A673 (cell line): Measurements from ENCODE around the gene TOP2B. TPM values are rescaled to one million over a fixed set of nuclear protein-coding genes. Genes with fewer than 3 reads are reported as not detected.

Source experiments
- BruUV-seq: library from RNA; stranded (reverse); fragments of 400-500 nt; replicated peaks from 2 replicates; lab custom pipeline; 2021; lab: Mats Ljungman, UMichigan
- CTCF ChIA-PET: fragments of 300-600 bp; sonication (Branson Sonifier 250); formaldehyde crosslinking; loops from one replicate; lab custom pipeline; 2022; ENCODE audit warnings: antibody characterized with exemption; lab: Charles Lee
- POLR2A ChIA-PET: fragments of 300-600 bp; sonication (Branson Sonifier 250); formaldehyde crosslinking; loops from one replicate; lab custom pipeline; 2022; ENCODE audit warnings: antibody characterized with exemption; ENCODE audit not compliant: low non-redundant PET; lab: Charles Lee
- DNase-seq: peaks from one replicate; pipeline ENCODE4 v3.0.0-alpha.2; 2015; ENCODE audit warnings: low spot score
- H3K27ac ChIP-seq: fragments of 200-600 bp; sonication (generic); 2 replicates; pipeline ENCODE4 v1.5.1; 2016; ENCODE audit warnings: mixed run types, low read depth, mild to moderate bottlenecking, mixed read lengths, antibody characterized with exemption, low read length; ENCODE audit not compliant: poor library complexity, severe bottlenecking
- H3K27me3 ChIP-seq: fragments of 200-600 bp; sonication (generic); replicated peaks from 2 replicates; pipeline ENCODE4 v1.6.1; 2017; ENCODE audit warnings: mixed run types, low read depth, mild to moderate bottlenecking, mixed read lengths, antibody characterized with exemption, low read length; ENCODE audit not compliant: insufficient read depth, poor library complexity
- H3K36me3 ChIP-seq: fragments of 200-600 bp; sonication (generic); 2 replicates; pipeline ENCODE4 v1.6.1; 2016; ENCODE audit warnings: mixed run types, mild to moderate bottlenecking, mixed read lengths, antibody characterized with exemption, low read length; ENCODE audit not compliant: insufficient read depth, poor library complexity, severe bottlenecking
- H3K4me1 ChIP-seq: fragments of 200-600 bp; sonication (generic); 2 replicates; pipeline ENCODE4 v1.6.1; 2017; ENCODE audit warnings: mixed run types, mild to moderate bottlenecking, mixed read lengths, antibody characterized with exemption, low read length; ENCODE audit not compliant: insufficient read depth, poor library complexity, severe bottlenecking
- H3K4me3 ChIP-seq: fragments of 200-600 bp; sonication (generic); 2 replicates; pipeline ENCODE4 v1.5.1; 2016; ENCODE audit warnings: low read depth, mixed run types, mild to moderate bottlenecking, mixed read lengths, low read length; ENCODE audit not compliant: poor library complexity, severe bottlenecking
- H3K9me3 ChIP-seq: fragments of 200-600 bp; sonication (generic); 2 replicates; pipeline ENCODE4 v1.6.1; 2016; ENCODE audit warnings: mixed run types, low read depth, mild to moderate bottlenecking, mixed read lengths, antibody characterized with exemption, low read length; ENCODE audit not compliant: poor library complexity, severe bottlenecking
- CTCF ChIP-seq: fragments of 300-800, 200-600 bp; sonication (generic); conservative IDR thresholded peaks from 2 replicates; pipeline ENCODE4 v1.5.1; 2017; ENCODE audit warnings: low read depth, mild to moderate bottlenecking, antibody characterized with exemption, low read length, moderate library complexity, mixed read lengths
- EZH2 ChIP-seq: fragments of 200-600 bp; sonication (generic); IDR thresholded peaks from 2 replicates; pipeline ENCODE4 v1.6.1; 2017; ENCODE audit warnings: borderline replicate concordance, low read depth, mild to moderate bottlenecking, mixed read lengths, antibody characterized with exemption, low read length; ENCODE audit not compliant: poor library complexity, severe bottlenecking
- intact Hi-C: fragments of 100-400 bp; cut with micrococcal nuclease; formaldehyde crosslinking; loops from one replicate; pipeline ENCODE4 v1.10.0; 2022; ENCODE audit not compliant: unreplicated experiment
- total RNA-seq: library from RNA; stranded (reverse); gene quantifications from 2 replicates; pipeline ENCODE4 v1.2.3, GENCODE V29; 2021

Gene TOP2B
- total RNA-seq, 1 experiment from 2014 or later: 154 TPM

- POLR2A ChIA-PET: no interaction called here
- intact Hi-C loops: no loop called here
- DNase-seq: no peak
- Histone ChIP-seq H3K27ac (no peak overlapping the region), H3K27me3 (no peaks in the 10 kb centered on the region), H3K9me3 (no peaks in the 10 kb centered on the region), H3K36me3 (no peaks in the 10 kb centered on the region), H3K4me3 (no peak overlapping the region), H3K4me1 (no peaks in the 10 kb centered on the region)
- TF ChIP-seq CTCF: no peak
- TF ChIP-seq EZH2: no peak
- no TSS peak for BruUV-seq
- CTCF ChIA-PET: interaction anchor here (1.0 kb wide), 1 partner anchor 7 kb away, joined by 5 read pairs; no protein-coding TSS in a partner anchor
Measured at GRCh38 chr3:25586167-25586505, 78.6 kb downstream of the TOP2B start.

GRCh38 chr3:25585361-25586166, 79.1 kb downstream of the TOP2B start:
- POLR2A ChIA-PET: no interaction called here
- H3K36me3 ChIP-seq: no peaks in the 10 kb centered on the region
- H3K4me1 ChIP-seq: no peaks in the 10 kb centered on the region
- no peak for TF ChIP-seq EZH2
- no peak for TF ChIP-seq CTCF
- no peaks in the 10 kb centered on the region for H3K9me3 ChIP-seq
- no peak overlapping the region for H3K4me3 ChIP-seq
- no peak for DNase-seq
- no peaks in the 10 kb centered on the region for H3K27me3 ChIP-seq
- no TSS peak for BruUV-seq
- intact Hi-C loops: no loop called here
- CTCF ChIA-PET: interaction anchor here (1.0 kb wide), 1 partner anchor 8 kb away, joined by 5 read pairs; no protein-coding TSS in a partner anchor
- no peak overlapping the region for H3K27ac ChIP-seq

GRCh38 chr3:25584011-25584789, 80.5 kb downstream of the TOP2B start:
- Histone ChIP-seq H3K4me3 (no peak overlapping the region), H3K36me3 (no peaks in the 10 kb centered on the region), H3K27ac (no peak overlapping the region), H3K4me1 (no peaks in the 10 kb centered on the region), H3K9me3 (no peaks in the 10 kb centered on the region), H3K27me3 (no peaks in the 10 kb centered on the region)
- DNase-seq: no peak
- TF ChIP-seq CTCF (no peak), EZH2 (no peak)
- POLR2A ChIA-PET: no interaction called here
- CTCF ChIA-PET: no interaction called here
- intact Hi-C loops: no loop called here
- BruUV-seq: no TSS peak
